Measurements from ENCODE around the gene LGR6.

LGR6 gene

GRCh38 chr1:202162047-202162417, 31.6 kb upstream of the LGR6 start:
- Histone ChIP-seq H3K4me3 (ENCODE audit: low read length, poor library complexity, severe bottlenecking) (peak overlapping the region; percentile 98), H3K9ac (ENCODE audit: low read depth, low read length, poor library complexity, severe bottlenecking) (peak overlapping the region; percentile 100), H3K79me2 (ENCODE audit: insufficient read depth, low read length) (peaks cover 79% of the 10 kb centered on the region), H2AFZ (ENCODE audit: low read length) (no peak overlapping the region), H3K4me1 (ENCODE audit: insufficient read depth, low read length, poor library complexity, severe bottlenecking) (peaks cover 77% of the 10 kb centered on the region), H3K9me3 (ENCODE audit: insufficient read depth, low read depth, low read length) (no peaks in the 10 kb centered on the region), H3K4me2 (ENCODE audit: low read depth, low read length, poor library complexity, severe bottlenecking) (peak overlapping the region; percentile 96), H3K27me3 (ENCODE audit: insufficient read depth, low read length, poor library complexity, severe bottlenecking) (no peaks in the 10 kb centered on the region), H4K20me1 (ENCODE audit: insufficient read depth, low read length, poor library complexity, severe bottlenecking) (peaks cover 21% of the 10 kb centered on the region), H3K36me3 (ENCODE audit: insufficient read depth, low read length) (peaks cover 8% of the 10 kb centered on the region; the same call in 1 of the 2 replicates), H3F3A (ENCODE audit: low read depth) (peaks cover 6% of the 10 kb centered on the region), H3K9me2 (replicated peaks; ENCODE audit: low read depth, low read length) (no peaks in the 10 kb centered on the region)
- TF ChIP-seq CTCF (conservative IDR thresholded peaks at IDR 0.05; ENCODE audit: low read length) (no peak), EZH2phosphoT487 (IDR thresholded peaks at IDR 0.05; ENCODE audit: borderline replicate concordance) (no peak)

- Histone ChIP-seq H3K4me2 (ENCODE audit: low read depth, low read length, poor library complexity, severe bottlenecking) (peak overlapping the region; percentile 96), H3K79me2 (ENCODE audit: insufficient read depth, low read length) (peaks cover 72% of the 10 kb centered on the region), H3F3A (ENCODE audit: low read depth) (peaks cover 6% of the 10 kb centered on the region), H3K36me3 (ENCODE audit: insufficient read depth, low read length) (peaks cover 4% of the 10 kb centered on the region; the same call in 1 of the 2 replicates), H3K4me3 (ENCODE audit: low read length, poor library complexity, severe bottlenecking) (peak overlapping the region; percentile 98), H2AFZ (ENCODE audit: low read length) (no peak overlapping the region), H3K9me3 (ENCODE audit: insufficient read depth, low read depth, low read length) (no peaks in the 10 kb centered on the region), H3K9me2 (replicated peaks; ENCODE audit: low read depth, low read length) (no peaks in the 10 kb centered on the region), H4K20me1 (ENCODE audit: insufficient read depth, low read length, poor library complexity, severe bottlenecking) (peaks cover 15% of the 10 kb centered on the region), H3K27me3 (ENCODE audit: insufficient read depth, low read length, poor library complexity, severe bottlenecking) (no peaks in the 10 kb centered on the region), H3K4me1 (ENCODE audit: insufficient read depth, low read length, poor library complexity, severe bottlenecking) (peaks cover 72% of the 10 kb centered on the region), H3K9ac (ENCODE audit: low read depth, low read length, poor library complexity, severe bottlenecking) (peak overlapping the region; percentile 100)
- TF ChIP-seq EZH2phosphoT487 (IDR thresholded peaks at IDR 0.05; ENCODE audit: borderline replicate concordance) (no peak), CTCF (conservative IDR thresholded peaks at IDR 0.05; ENCODE audit: low read length) (no peak)
These were observed 30.9 kb upstream of the LGR6 start for GRCh38 chr1:202162418-202163280.

GRCh38 chr1:202163281-202164270, 30.0 kb upstream of the LGR6 start:
- Histone ChIP-seq H3K36me3 (ENCODE audit: insufficient read depth, low read length) (no peaks in the 10 kb centered on the region), H3F3A (ENCODE audit: low read depth) (peaks cover 6% of the 10 kb centered on the region), H3K9me3 (ENCODE audit: insufficient read depth, low read depth, low read length) (no peaks in the 10 kb centered on the region), H4K20me1 (ENCODE audit: insufficient read depth, low read length, poor library complexity, severe bottlenecking) (peaks cover 5% of the 10 kb centered on the region), H3K27me3 (ENCODE audit: insufficient read depth, low read length, poor library complexity, severe bottlenecking) (no peaks in the 10 kb centered on the region), H3K9ac (ENCODE audit: low read depth, low read length, poor library complexity, severe bottlenecking) (peak overlapping the region; percentile 100), H3K4me1 (ENCODE audit: insufficient read depth, low read length, poor library complexity, severe bottlenecking) (peaks cover 68% of the 10 kb centered on the region), H3K4me3 (ENCODE audit: low read length, poor library complexity, severe bottlenecking) (peak overlapping the region; percentile 98), H3K9me2 (replicated peaks; ENCODE audit: low read depth, low read length) (no peaks in the 10 kb centered on the region), H3K4me2 (ENCODE audit: low read depth, low read length, poor library complexity, severe bottlenecking) (peak overlapping the region; percentile 96), H2AFZ (ENCODE audit: low read length) (no peak overlapping the region), H3K79me2 (ENCODE audit: insufficient read depth, low read length) (peaks cover 63% of the 10 kb centered on the region)
- TF ChIP-seq EZH2phosphoT487 (IDR thresholded peaks at IDR 0.05; ENCODE audit: borderline replicate concordance) (no peak), CTCF (conservative IDR thresholded peaks at IDR 0.05; ENCODE audit: low read length) (no peak)

All from Loucy (cell line).